Inflammatory macrophage (primary cell): ENCODE results near the gene COL6A2.
"Not testable (repeated sequence)": the region's sequence is repeated elsewhere in the genome, so short reads cannot be mapped to it uniquely, and the experiment has no call there.

Experiments used
- DNase-seq, 2 donors: peaks; one replicate each; pipeline ENCODE4 v3.0.0-alpha.2; 2020 to 2022

COL6A2 gene

DNA sequence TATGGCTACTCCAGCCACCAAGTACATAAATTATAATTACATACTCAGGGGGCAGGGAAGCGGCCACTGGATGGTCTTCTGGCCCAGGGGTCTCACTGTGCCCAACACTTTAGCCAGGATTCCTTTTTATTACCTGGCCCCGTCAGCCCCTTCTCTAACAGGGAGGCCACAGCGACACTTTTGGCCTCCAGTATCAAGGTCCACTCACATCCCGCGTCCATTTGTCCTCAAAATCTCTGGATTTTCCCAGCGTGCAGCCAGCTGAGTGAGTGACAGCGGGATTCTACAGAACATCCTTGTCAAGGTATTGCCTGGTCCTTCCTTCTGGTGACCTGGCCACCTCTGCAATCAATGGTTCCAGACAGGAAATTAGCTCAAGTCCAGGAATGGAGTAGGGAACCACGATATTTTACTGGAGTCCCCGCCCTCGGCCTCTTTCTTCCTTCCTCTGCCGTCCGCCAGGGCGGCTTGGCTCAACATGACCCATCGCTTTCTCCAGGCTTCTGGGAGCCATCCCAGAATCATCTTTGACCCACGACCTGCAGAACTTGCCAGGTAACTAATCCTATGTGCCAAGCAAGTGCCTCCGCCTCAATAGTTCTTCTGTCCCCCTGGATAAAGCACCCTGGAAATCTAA, 2.7 kb upstream of the COL6A2 start:
- DNase-seq = no peak

DNA sequence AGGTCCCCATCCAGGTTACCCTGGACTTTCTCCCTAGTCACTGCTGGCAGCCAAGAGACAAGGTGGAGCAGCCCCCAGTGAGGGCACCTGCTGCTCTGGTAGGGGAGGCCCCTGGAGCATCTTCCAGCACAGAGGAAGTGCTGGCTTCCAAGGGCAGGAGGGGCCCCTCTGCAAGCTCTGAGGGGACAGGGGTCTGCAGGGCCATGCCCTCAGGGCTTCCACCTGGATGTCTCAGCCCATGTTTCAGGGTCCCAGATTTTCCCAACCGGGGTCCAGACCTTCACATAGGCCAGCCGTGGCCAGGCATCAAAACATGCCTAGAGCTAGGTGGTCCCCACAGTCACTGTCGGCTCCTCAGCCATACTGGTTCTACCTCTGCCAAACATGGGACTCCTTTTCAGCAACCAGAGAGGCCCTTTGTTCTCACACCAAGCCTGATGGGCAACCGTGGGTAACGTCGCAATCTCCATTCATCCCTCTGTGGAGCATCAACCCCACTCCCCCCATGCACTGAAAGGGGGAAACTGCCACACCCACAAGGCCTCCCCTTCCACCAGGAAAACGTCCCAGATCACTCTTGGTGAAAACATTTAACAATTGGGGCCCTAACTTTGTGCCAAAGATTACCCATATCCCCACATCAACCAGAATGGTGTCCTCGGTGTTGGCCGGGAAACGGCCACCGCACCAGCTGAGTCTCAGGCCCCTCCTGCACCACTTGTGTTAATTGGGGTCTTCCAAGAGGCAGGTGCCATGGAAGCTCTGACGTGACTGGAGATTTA, 1.9 kb upstream of the COL6A2 start:
- DNase-seq = no peak

- no peak for DNase-seq
These were observed 1.1 kb upstream of the COL6A2 start for GRCh38 chr21:46096596-46097335.

GRCh38 chr21:46098303-46099141, 610 bp downstream of the COL6A2 start:
- DNase-seq = no peak

DNA sequence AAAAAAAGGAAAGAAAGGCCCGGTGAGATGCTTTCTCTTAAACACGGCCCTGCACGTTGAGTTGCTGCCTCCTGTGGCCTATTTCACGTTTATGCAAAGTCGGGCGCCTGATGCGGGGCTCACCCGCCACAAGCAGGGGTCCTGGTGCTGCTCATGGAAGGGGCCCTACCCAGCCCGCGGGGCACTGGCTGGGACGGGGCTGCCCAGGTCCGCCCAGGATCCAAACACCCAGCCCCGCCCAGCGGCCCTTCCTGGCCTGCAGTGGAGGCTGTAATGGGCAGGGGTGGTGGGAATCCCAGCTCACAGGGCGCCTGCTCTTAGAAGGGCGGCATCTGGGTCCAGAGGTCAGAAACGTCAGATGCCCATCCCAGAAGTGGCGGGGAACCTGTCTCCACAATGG, 1.6 kb downstream of the COL6A2 start:
- DNase-seq = no peak

- no peak for DNase-seq
These were observed 2.1 kb downstream of the COL6A2 start for GRCh38 chr21:46100020-46100419.

GRCh38 chr21:46100426-46100825, 2.5 kb downstream of the COL6A2 start:
- DNase-seq = no peak

- no peak for DNase-seq
These were observed 3.0 kb downstream of the COL6A2 start for GRCh38 chr21:46100906-46101305.

DNA sequence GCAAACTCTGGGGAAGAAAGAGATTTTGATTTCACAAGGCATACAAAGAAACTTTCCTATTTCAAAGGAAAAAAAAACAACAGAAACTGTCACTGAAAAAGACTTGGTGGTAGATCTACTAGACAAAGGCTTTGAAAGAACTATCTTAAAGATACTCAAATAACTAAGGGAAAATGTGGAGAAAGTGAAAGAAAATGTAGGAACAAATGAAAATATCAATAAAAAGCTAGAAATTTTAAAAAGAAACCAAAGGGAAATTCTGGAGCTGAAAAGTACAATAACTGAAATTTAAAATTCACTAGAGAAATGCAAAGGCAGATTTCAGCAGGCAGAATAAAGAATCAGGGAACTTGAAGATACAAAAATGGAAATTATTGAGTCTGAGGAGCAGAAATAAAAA, 6.2 kb downstream of the COL6A2 start:
- DNase-seq = no peak

GRCh38 chr21:46107376-46107775, 9.5 kb downstream of the COL6A2 start:
- DNase-seq = not testable (repeated sequence)

DNA sequence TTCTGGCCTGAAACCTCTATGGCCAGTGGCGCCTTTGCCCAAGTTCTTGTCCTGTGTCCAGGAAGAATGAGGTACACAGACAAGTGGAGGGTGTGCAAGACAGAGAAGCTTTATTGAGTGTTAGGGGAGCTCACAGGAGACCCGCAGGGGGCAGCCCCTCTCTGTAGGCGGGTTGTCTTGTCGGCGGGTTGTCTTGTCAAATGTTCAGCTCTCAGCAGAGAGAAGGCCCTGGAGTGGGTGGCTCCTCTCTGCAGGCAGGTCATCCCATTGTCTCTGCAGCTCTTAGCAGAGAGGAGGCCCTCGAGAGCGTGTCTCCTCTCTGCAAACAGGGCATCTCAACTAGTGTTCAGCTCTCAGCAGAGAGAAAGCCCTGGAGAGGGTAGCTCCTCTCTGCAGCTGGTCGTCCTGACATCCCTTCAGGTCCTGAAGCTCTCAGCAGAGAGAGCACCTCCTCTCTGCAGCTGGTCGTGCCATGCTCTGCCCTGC, 11.0 kb downstream of the COL6A2 start:
- DNase-seq = no peak

- DNase-seq = no peak
These were observed 11.7 kb downstream of the COL6A2 start for GRCh38 chr21:46109313-46110221.

- no peak for DNase-seq
These were observed 12.7 kb downstream of the COL6A2 start for GRCh38 chr21:46110499-46111192.

DNA sequence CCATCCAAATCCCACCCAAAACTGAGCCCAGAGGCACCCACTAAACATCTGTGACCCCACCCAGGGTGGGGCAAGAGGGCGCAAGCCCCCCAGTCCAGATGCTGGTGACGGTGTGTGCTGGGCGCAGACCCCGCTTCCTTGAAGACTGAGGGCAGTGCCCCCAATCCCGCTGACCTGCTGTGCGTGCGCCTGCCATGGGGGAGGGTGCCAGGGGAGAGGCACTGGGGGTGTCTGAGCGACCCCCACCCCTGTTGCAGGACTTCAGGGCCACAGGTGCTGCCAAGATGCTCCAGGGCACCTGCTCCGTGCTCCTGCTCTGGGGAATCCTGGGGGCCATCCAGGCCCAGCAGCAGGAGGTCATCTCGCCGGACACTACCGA, 13.3 kb downstream of the COL6A2 start:
- DNase-seq = no peak

- DNase-seq = no peak
These were observed 14.2 kb downstream of the COL6A2 start for GRCh38 chr21:46111857-46112724.

DNA sequence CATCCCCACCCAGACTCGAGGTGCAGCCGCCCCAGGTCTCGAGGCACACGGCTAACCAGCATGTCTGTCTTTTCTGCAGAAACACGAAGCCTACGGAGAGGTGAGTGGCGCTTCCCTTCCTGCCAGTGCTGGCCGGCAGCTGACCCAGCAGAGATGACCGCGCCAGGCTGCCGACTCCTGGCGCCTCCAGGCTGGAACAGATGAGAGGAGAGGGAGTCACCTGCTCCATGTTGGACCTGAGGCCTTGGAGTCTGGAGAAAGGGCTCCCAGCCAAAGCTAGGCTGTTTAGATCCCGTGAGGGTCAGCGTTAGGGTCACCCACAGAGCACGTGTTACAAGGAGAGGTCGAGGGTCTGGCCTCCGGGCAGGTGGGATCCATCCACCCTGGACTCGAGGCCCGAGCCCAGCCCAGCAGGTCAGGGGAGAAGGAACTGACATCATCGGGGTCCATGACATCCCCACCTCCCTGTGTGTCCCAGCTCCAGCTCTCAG, 14.9 kb downstream of the COL6A2 start:
- DNase-seq = no peak

GRCh38 chr21:46113497-46114176, 15.7 kb downstream of the COL6A2 start:
- no peak for DNase-seq

DNA sequence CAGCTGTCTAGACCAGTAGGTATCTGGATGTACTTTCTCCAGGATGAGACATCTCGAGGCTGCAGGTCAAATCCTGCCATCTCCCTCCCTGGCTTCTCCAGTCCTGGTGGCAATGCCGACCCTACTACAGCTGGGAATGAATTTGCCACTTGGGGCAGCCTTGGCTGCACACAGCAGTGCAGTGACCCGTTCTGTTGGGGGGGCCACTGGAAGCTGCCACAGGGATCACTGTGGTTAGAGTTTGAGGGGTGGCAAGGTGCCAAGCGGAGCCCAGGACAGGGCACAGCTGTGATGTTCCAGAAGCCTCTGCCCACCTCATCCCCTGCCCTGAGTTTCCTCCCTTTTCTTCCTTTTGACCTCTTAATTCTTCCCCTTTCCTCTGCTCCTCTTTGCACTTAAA, 17.1 kb downstream of the COL6A2 start:
- no peak for DNase-seq
